Smooth muscle cell (in vitro differentiated cells): ENCODE results near the gene FBXL17. TPM values are rescaled to one million over a fixed set of nuclear protein-coding genes. Genes with fewer than 3 reads are reported as not detected.

ENCODE experiments used
- DNase-seq: peaks from one replicate; lab custom pipeline; 2025; ENCODE audit not compliant: unreplicated experiment; lab: John Stamatoyannopoulos, UW
- H2AFZ ChIP-seq: fragments of 200-600 bp; sonication (generic); 2 replicates; pipeline ENCODE4 v1.6.0; 2016; ENCODE audit warnings: antibody characterized with exemption, low read depth, mild to moderate bottlenecking
- H3F3A ChIP-seq: fragments of 200-600 bp; sonication (generic); 2 replicates; pipeline ENCODE4 v1.6.0; 2017; ENCODE audit warnings: antibody characterized with exemption, low read depth
- H3K27ac ChIP-seq: fragments of 200-600 bp; sonication (generic); 2 replicates; pipeline ENCODE4 v1.5.1; 2016; ENCODE audit warnings: low read depth, mild to moderate bottlenecking
- H3K27me3 ChIP-seq: fragments of 200-600 bp; sonication (generic); 2 replicates; pipeline ENCODE4 v1.6.1; 2016; ENCODE audit warnings: low read depth, mild to moderate bottlenecking
- H3K36me3 ChIP-seq: fragments of 200-600 bp; sonication (generic); 2 replicates; pipeline ENCODE4 v1.5.1; 2016; ENCODE audit warnings: low read depth
- H3K4me1 ChIP-seq: fragments of 200-600 bp; sonication (generic); 2 replicates; pipeline ENCODE4 v1.5.1; 2016; ENCODE audit warnings: low read depth
- H3K4me2 ChIP-seq: fragments of 200-600 bp; sonication (generic); 2 replicates; pipeline ENCODE4 v1.6.0; 2016; ENCODE audit warnings: mild to moderate bottlenecking
- H3K4me3 ChIP-seq: fragments of 200-600 bp; sonication (generic); 2 replicates; pipeline ENCODE4 v1.5.1; 2016; ENCODE audit warnings: mild to moderate bottlenecking
- H3K79me2 ChIP-seq: fragments of 200-600 bp; sonication (generic); 2 replicates; pipeline ENCODE4 v1.6.0; 2016; ENCODE audit warnings: low read depth, mild to moderate bottlenecking
- H3K9ac ChIP-seq: fragments of 200-600 bp; sonication (generic); 2 replicates; pipeline ENCODE4 v1.6.0; 2016; ENCODE audit warnings: low read depth
- H3K9me3 ChIP-seq: fragments of 200-600 bp; sonication (generic); replicated peaks from 2 replicates; pipeline ENCODE4 v1.5.1; 2016; ENCODE audit warnings: low read depth
- H4K20me1 ChIP-seq: fragments of 200-600 bp; sonication (generic); 2 replicates; pipeline ENCODE4 v1.6.0; 2016; ENCODE audit warnings: low read depth
- WGBS: methylation state at CpG from one replicate; pipeline ENCODE4 v1.1.7; 2016; ENCODE audit warnings: low lambda C conversion rate; 5-methylcytosine and 5-hydroxymethylcytosine counted together
- polyA plus RNA-seq: library from polyadenylated mRNA; unstranded; fragments of >200 nt; fragmentation: Nextera tagmentation; extraction: Ambion mirVana; gene quantifications from 2 replicates; pipeline ENCODE4 v1.2.1, GENCODE V29; 2016
- total RNA-seq: library from RNA; depleted of rRNA; stranded (reverse); fragments of >200 nt; gene quantifications from 2 replicates; pipeline ENCODE4 v1.2.3, GENCODE V29; 2014
- TF ChIP-seq, protein P1 (sequence below): fragments of 200-600 bp; sonication (generic); IDR thresholded peaks from 2 replicates; pipeline ENCODE4 v1.5.1; 2017; ENCODE audit warnings: borderline replicate concordance, mild to moderate bottlenecking, antibody characterized with exemption; ENCODE audit not compliant: insufficient read depth, poor library complexity, severe bottlenecking

FBXL17 gene
- total and polyA plus RNA-seq, 2 experiments from 2014 or later: 5.4 to 16.0 TPM

DNA sequence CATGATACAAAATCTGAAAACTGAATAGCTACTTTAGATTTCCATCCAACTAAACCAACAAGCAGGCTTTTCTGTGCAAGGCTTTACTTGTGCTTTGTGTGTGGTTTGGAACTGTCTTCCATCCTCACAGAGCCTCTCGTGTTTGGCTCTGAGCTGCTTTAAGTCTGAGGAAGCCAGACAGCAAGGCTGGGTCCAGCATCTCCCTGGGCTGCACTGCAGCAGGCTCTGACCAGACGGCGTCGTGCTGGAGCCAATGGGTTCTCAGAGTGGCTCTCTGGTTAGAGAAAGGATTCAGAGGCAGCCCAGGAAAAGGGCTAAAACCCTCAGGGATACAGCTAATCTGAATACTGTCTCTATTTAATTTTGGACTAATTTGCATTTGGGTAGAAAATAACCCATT lies 503.2 kb downstream of the FBXL17 start:
- TF ChIP-seq, protein P1, sequence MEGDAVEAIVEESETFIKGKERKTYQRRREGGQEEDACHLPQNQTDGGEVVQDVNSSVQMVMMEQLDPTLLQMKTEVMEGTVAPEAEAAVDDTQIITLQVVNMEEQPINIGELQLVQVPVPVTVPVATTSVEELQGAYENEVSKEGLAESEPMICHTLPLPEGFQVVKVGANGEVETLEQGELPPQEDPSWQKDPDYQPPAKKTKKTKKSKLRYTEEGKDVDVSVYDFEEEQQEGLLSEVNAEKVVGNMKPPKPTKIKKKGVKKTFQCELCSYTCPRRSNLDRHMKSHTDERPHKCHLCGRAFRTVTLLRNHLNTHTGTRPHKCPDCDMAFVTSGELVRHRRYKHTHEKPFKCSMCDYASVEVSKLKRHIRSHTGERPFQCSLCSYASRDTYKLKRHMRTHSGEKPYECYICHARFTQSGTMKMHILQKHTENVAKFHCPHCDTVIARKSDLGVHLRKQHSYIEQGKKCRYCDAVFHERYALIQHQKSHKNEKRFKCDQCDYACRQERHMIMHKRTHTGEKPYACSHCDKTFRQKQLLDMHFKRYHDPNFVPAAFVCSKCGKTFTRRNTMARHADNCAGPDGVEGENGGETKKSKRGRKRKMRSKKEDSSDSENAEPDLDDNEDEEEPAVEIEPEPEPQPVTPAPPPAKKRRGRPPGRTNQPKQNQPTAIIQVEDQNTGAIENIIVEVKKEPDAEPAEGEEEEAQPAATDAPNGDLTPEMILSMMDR: no peak
- H3K27ac ChIP-seq: no peak overlapping the region
- H3K79me2 ChIP-seq: no peaks in the 10 kb centered on the region
- H3F3A ChIP-seq: no peaks in the 10 kb centered on the region
- H2AFZ ChIP-seq: no peak overlapping the region
- no peak for DNase-seq
- H3K9ac ChIP-seq: no peak overlapping the region
- H3K4me2 ChIP-seq: no peak overlapping the region
- 46% methylated on average over 4 of the region's 4 CpGs for WGBS
- H3K9me3 ChIP-seq: no peaks in the 10 kb centered on the region
- H3K4me1 ChIP-seq: peaks cover 28% of the 10 kb centered on the region
- no peaks in the 10 kb centered on the region for H4K20me1 ChIP-seq
- no peak overlapping the region for H3K4me3 ChIP-seq
- H3K27me3 ChIP-seq: no peaks in the 10 kb centered on the region
- H3K36me3 ChIP-seq: no peaks in the 10 kb centered on the region

DNA sequence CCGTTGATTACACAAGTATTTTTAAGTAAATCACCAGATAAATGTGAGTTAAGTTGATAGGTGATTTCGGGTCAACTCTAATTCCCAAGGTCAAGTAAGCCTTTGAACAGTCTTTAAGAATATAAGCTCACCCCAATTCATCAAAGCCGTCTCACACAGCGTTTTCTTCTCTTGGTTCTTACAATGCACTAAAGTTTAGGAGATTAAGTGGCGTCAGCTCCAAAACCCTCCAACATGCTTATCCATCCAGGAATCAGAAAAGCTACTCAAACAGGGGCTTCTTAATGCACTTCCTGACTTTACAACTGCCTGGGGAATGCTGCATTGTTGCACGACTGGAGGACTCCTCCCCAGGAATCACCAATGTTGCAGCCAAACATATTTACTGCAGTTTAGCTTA lies 505.0 kb downstream of the FBXL17 start:
- peak overlapping the region; percentile 60 for H3K4me2 ChIP-seq
- H3K9ac ChIP-seq: peak overlapping the region; percentile 25
- H3K4me3 ChIP-seq: no peak overlapping the region
- H4K20me1 ChIP-seq: no peaks in the 10 kb centered on the region
- peaks cover 28% of the 10 kb centered on the region for H3K4me1 ChIP-seq
- DNase-seq: no peak
- H2AFZ ChIP-seq: no peak overlapping the region
- H3K27ac ChIP-seq: no peak overlapping the region
- WGBS: 24% methylated on average over 6 of the region's 6 CpGs
- H3K27me3 ChIP-seq: no peaks in the 10 kb centered on the region
- H3K36me3 ChIP-seq: no peaks in the 10 kb centered on the region
- H3K79me2 ChIP-seq: no peaks in the 10 kb centered on the region
- H3K9me3 ChIP-seq: no peaks in the 10 kb centered on the region
- no peaks in the 10 kb centered on the region for H3F3A ChIP-seq
- TF ChIP-seq, protein P1: no peak

DNA sequence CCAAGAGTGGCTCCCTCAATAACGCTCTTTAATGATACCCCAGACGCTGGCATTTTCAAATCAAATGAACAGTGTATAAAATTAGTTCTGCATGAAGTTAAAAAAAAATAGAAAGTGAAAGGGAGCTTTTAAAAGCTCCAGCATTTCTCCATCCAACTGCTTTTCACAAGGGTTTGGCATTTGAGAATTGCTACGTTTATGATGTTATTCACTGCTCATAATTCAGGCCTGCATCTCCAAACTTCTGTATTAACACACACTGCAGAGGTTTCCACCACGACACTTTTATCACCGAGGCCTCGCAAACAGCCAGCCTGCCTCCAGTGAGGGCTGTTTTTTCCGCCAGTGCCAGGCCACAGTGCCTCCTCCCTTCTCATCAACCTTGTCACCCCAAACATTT lies 505.6 kb downstream of the FBXL17 start:
- DNase-seq: no peak
- Histone ChIP-seq H3K9me3 (no peaks in the 10 kb centered on the region), H3K9ac (peak overlapping the region; percentile 25), H3K27me3 (no peaks in the 10 kb centered on the region), H3K79me2 (no peaks in the 10 kb centered on the region), H2AFZ (no peak overlapping the region), H3F3A (no peaks in the 10 kb centered on the region), H3K36me3 (no peaks in the 10 kb centered on the region), H3K4me1 (peaks cover 28% of the 10 kb centered on the region), H4K20me1 (no peaks in the 10 kb centered on the region), H3K27ac (peak overlapping the region; percentile 25), H3K4me3 (no peak overlapping the region), H3K4me2 (peak overlapping the region; percentile 60)
- 43% methylated on average over 7 of the region's 7 CpGs for WGBS
- TF ChIP-seq, protein P1: no peak

DNA sequence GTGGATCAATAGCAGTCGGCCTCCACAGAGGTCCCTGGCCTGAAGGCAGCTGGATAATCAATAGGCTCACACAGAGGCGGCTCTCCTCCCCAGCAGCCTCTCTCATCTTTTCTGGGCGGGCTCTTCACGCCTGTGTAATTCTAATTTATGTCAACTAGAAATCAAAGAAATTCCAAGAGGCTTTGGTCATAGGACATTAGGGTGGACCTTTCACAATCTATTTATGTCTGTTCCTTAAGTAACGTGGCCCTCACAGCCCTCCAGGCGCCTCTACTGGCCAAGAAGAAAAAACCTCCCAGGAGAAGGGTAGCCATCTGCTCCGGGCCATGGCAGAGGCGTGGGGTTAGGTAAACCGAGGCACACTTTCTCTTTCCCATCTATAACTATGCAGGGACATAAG lies 506.1 kb downstream of the FBXL17 start:
- peaks cover 28% of the 10 kb centered on the region for H3K4me1 ChIP-seq
- no peaks in the 10 kb centered on the region for H3K27me3 ChIP-seq
- no peaks in the 10 kb centered on the region for H3K79me2 ChIP-seq
- H3K9ac ChIP-seq: peak overlapping the region; percentile 37
- TF ChIP-seq, protein P1: peak; percentile 22
- no peaks in the 10 kb centered on the region for H3K9me3 ChIP-seq
- H3K4me2 ChIP-seq: peak overlapping the region; percentile 60
- H3K27ac ChIP-seq: peak overlapping the region; percentile 53
- H4K20me1 ChIP-seq: no peaks in the 10 kb centered on the region
- no peak for DNase-seq
- no peak overlapping the region for H2AFZ ChIP-seq
- no peak overlapping the region for H3K4me3 ChIP-seq
- 52% methylated on average over 9 of the region's 9 CpGs for WGBS
- H3K36me3 ChIP-seq: no peaks in the 10 kb centered on the region
- H3F3A ChIP-seq: no peaks in the 10 kb centered on the region
